Astrocyte (in vitro differentiated cells and primary cell): Measurements from ENCODE around the gene ATP1B2.

Source experiments
- EZH2 ChIP-seq: IDR thresholded peaks from 2 replicates; pipeline ENCODE4 v1.6.1; 2012; ENCODE audit warnings: mild to moderate bottlenecking, low read length, inconsistent platforms; ENCODE audit not compliant: insufficient read depth
- TF ChIP-seq, protein P1 (sequence below): IDR thresholded peaks from 2 replicates; pipeline ENCODE4 v1.5.1; 2011; ENCODE audit warnings: low read depth, mild to moderate bottlenecking, inconsistent platforms, low read length, moderate library complexity; ENCODE audit not compliant: insufficient read depth

DNA sequence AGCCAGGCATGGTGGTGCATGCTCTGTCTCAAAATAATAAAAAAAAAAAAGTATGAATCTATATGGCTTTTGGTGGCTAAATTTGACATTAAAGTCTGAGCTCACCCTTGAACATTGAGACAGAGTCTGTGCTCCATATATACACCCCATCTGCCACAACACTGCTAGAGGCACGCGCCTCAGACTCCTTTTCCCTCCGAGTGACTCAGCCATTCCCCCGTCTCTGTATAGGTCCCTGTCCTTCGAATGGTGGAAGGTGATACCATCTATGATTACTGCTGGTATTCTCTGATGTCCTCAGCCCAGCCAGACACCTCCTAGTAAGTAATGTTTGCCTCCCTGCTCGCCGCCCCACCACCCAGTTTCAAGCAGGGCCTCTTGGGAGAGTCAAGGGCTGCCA is 49.8 kb downstream of the ATP1B2 start:
- TF ChIP-seq, protein P1, sequence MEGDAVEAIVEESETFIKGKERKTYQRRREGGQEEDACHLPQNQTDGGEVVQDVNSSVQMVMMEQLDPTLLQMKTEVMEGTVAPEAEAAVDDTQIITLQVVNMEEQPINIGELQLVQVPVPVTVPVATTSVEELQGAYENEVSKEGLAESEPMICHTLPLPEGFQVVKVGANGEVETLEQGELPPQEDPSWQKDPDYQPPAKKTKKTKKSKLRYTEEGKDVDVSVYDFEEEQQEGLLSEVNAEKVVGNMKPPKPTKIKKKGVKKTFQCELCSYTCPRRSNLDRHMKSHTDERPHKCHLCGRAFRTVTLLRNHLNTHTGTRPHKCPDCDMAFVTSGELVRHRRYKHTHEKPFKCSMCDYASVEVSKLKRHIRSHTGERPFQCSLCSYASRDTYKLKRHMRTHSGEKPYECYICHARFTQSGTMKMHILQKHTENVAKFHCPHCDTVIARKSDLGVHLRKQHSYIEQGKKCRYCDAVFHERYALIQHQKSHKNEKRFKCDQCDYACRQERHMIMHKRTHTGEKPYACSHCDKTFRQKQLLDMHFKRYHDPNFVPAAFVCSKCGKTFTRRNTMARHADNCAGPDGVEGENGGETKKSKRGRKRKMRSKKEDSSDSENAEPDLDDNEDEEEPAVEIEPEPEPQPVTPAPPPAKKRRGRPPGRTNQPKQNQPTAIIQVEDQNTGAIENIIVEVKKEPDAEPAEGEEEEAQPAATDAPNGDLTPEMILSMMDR, result no peak
- no peak for TF ChIP-seq EZH2
